HG02981 (cell line): Measurements from ENCODE around the gene POU6F2.
A peak's percentile ranks its signal among the peaks of the same experiment; 100 is the strongest.
"Not testable (repeated sequence)": the region's sequence is repeated elsewhere in the genome, so short reads cannot be mapped to it uniquely, and the experiment has no call there.

Source experiments
- ATAC-seq: cut with Tn5 transposase; IDR thresholded peaks from one replicate; pipeline ENCODE4 v1.9.1; 2021; ENCODE audit warnings: mild to moderate bottlenecking, moderate library complexity; ENCODE audit not compliant: unreplicated experiment

Gene POU6F2

DNA sequence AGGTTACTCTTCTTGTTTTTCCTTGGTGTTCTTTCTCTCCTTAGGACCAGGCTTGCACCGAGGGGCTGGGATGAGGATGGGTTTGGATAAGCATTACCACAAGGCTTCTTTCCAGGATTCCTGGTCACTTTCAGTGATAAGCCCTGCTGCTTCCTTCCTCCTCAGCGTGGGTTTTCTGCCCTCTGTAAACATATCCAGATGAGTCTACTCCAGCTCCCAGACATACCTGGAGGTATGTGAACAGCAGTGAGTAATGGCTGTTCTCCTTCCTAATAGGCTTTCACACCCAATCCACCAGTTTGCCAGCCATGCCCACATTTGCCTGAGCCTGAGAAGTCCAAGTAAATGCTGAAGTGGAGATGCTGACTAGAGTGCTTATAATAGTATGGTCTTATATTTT is 358.7 kb downstream of the POU6F2 start:
- ATAC-seq = no peak

DNA sequence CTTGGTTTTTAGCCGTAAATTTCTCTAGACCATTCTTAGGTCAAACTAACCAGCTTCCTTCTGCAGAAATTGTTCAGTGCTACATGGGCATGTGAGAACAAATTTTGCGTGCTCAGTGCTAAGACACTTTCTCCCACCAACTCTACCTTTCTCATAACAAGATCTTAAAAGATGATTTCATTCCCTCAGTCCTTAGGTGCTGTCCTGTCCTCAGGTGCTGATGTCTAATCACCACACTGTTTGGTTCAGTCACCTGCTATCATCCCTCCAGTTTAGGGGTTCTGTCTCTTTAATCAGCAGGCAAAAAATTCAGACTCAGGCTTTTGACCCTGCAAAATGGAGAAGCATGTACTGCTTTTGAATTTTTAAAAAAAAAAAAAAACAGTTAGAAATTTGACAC is 361.0 kb downstream of the POU6F2 start:
- ATAC-seq = no peak

DNA sequence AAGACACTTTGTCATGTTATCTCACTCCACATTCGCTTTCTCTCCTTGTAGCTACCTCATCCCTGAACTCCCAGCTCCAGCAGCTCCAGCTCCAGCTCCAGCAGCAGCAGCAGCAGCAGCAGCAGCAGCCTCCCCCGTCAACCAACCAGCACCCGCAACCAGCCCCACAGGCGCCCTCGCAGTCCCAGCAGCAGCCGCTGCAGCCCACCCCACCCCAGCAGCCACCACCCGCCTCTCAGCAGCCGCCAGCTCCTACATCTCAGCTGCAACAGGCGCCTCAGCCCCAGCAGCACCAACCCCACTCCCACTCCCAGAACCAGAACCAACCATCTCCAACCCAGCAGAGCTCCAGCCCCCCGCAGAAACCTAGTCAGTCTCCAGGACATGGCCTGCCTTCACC is 361.9 kb downstream of the POU6F2 start:
- no peak for ATAC-seq

DNA sequence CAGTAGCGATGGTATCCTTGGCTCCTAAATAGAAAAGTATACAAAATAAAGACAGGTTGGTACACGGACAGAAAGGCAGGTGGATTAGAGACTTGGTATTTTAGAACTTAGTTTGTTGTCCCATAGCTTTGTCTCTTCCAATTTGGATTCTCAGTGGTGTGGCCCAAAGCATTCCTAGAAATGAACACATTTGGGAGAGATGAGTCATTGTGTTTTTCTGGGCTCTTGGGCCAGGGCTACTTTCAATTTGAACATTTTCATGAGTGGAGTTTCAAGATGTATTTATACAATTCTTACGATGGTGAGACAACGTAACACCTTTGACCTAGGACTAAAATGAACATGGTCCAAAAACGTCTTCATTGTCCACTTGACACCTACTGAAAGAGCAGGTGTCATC is 363.4 kb downstream of the POU6F2 start:
- ATAC-seq = no peak

DNA sequence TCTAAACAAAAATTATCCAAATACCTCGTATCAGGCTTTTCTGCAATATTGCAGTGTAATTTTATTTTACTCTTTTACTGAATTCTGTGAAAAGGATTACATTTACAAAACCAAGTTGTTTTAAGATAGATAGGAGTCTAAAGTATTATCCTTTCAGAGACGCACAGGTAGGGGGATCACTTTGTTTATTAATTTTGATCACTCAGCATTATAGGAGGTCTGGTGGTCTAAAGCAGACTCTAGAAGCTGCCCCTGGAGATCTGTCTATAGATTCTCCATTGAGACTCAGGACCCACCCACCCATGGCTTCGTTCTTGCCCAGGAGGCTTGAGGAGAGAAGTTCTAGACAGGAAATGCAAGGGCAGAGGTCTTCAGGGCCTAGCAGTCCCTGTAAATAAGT is 365.1 kb downstream of the POU6F2 start:
- no peak for ATAC-seq

DNA sequence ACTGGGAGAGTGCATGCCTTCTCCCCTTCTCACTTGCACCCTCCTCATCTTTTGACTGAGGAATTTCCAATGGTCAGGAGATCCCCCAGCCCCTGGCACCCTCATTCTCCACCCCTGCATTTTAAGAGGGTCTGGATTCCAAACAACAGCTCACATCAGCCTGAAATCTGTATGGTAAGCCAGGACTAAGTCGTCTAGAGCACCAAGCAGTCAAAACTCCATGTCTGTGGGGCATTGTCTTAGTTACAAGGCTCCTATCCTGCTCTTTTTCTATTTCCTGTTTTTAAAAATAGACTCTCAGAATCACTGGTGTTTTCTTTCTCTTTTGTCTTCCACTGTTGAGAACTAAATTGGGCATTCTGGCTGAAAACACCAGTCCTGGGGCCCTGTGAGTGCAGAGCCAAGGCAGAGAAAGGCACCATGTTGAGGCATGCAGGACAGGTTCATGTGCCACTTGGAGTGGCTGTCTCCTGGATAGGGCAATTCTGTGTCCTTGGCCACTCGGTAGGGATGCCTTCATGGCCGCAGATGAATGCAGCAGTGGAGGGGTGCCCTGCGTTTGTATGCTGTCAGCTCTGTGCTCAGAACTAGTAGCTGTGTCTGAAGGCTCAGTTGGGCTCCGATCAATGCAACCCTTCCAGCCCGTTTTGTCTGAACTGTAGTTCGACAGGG is 371.9 kb downstream of the POU6F2 start:
- ATAC-seq = no peak

DNA sequence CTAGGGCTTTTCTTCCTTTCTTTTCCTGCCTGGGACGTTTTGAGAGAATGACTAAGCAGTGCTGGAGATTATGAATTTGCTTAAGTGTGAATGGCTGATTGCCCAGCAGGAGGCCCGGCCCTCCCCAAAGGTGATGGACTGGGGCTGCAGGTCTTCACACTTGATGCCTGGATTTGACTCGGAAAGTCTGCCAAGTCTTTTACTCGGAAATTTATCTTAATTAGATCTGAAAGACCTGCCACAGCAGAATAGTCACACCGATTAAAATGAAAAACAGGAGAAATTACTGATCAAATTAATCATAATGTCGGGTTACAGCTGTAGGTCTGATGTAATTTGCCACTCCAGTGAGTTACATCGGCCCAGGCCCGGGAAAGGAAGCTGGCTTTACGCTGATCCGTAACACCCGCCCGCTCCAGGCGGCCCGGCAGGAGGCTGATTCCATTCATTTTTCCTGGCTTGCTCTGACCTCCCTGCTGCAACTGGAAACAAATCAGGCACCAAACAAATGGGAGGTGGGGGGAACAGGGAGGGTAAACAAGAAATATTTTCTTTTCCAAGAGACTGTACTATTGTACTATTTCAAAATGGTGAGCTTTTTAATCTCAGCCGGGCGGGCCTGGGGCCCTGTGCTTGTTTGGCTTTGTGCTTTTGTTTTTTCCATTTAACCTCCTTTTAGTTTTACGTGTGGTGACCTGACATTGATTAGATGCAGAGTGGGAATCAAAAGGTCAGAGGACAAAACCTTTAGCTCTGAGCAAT is 376.1 kb downstream of the POU6F2 start:
- no peak for ATAC-seq

DNA sequence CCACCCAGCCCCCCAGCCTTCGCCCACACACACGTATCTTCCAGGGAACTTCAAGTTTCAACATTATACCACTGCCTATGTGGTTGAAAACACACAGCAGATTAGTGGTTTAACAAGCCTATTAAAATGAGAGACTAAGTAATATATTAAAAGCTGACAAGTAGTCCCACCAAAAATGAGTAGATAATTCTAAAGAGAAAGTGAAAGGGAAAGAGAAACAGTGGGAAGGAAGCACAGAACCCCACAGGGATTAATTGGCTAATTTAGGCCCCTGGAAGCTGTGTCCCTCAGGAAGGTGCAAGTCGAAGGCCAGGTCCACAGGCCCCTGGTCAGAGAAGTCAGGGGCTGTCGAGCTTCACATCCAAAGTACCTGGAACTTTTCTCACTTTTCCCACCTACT is 378.0 kb downstream of the POU6F2 start:
- peak; percentile 35 for ATAC-seq

DNA sequence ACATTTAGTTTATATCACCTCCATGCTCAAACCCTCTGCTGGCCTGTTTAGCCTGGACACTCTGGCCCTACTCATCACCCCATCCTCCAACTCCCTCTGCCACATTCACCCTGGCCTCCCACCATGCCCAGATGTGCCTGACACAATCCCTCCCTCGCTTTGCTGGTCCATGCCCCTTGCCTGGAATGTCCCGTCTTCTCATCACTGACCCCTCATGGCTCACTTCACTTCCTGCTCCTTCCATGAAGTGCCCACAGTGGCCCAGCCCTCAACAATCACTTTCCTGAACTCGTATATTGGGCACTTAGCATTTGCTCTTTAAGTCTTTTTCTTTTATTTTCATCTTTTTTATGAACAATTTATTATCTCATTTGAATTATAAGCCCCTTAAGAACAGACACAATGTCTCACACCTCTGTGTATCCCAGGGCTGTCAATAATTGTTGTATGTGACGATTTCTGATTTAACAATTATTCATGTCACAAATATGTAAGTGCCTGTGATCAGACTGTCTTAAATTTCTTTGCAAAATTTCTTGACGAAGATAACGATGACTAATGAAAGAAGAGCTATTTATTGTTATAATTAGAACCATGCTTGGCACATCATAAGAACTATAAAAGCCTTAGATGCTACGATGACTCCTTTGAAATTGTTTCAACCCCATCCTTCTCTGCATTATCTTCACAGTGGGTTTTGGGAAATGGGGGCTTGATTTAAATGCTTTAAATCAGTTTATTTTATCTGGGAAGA is 378.6 kb downstream of the POU6F2 start:
- ATAC-seq = no peak

DNA sequence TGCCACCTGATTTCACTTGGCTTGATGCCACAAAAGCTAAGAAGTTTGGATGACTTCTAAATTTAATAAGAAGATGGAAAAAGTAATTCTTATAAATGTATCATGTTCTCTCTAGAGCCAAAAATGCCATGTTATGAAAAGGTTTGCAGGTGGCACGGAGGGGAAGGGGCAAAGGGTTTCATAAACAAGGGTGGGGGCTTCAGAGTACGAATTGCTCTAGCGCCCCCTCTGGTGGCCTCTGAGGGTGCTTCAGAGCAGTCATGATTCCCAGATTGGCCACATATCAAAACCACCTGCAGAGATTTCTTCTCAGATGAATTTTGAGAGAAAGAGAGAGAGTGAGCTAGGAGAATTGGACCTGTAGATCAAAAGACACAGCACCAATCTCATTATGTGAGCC is 379.9 kb downstream of the POU6F2 start:
- no peak for ATAC-seq

DNA sequence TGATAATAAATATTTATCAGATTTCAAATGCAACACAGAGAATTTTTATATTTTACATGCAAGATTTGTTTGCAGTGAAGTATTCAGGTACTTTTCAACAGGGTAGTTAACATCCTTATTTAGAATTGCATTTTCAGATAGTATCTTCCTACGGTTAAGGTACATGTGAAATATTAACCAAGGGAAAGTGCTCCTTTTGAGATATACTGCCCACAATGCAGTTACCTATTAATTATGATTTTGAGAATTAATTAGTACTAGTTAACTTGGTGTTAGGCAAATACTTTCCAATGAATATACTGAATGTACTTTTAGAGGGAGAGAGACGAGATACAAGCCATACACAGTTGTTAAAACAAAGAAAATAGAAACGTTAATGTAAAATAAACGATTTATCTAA is 382.3 kb downstream of the POU6F2 start:
- peak; percentile 71 for ATAC-seq

DNA sequence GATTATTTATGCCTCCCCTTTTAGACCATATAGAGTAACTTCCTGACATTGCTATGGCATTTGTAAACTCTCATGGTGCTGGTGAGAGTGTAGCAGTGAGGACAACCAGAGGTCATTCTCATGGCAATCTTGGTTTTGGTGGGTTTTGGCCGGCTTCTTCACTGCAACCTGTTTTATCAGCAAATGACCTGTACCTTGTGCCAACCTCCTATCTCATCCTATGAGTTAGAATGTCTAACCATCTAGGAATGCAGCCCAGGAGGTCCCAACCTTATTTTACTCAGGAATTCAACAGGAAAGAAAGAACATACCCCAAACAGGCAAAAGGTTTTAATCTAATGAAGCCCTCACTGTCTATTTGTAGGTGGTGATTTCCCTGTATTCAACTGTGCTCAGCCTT is 383.1 kb downstream of the POU6F2 start:
- ATAC-seq = no peak

DNA sequence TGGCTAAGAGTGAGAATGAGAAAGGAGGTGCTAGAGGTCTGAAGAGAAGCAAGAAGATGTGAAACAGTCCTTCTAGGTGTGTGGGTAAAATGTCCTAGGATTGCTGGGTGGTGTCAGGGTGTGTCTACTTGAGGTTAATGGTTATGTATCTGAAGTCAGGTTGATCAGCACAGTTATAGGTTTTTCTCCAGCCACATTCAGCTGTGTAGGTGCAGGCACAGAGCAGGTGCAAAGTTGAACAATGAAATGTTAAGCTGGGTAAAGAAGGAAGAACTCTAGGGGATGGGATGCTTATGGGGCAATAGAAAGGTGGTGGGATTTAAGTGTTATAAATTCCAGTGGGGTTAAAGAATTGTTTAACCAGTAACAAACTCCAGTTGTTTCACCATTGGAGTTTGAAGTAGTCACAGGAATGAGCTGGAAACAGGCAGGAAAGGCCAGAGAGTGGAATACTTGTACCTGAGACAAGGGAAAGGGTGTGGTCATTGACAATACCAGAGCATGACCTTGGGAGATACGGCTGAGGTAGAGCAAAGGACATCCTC is 388.1 kb downstream of the POU6F2 start:
- ATAC-seq = no peak

DNA sequence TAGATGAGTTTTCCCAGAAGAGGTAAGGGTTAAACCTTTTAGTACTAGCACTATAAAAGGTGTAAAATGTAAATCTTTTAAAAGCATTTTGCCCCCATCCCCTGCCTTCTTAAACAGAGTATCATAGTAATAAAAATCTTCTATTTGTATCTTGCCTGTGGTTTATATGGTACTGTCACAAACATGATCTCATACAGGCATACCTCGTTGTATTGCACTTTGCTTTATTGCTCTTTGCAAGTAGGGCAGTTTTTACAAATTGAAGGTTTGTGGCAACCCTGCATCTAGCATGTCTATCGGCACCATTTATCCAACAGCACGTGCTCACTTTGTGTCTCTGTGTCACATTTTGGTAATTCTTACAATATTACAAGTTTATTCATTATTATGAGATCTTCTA is 389.7 kb downstream of the POU6F2 start:
- ATAC-seq = no peak

DNA sequence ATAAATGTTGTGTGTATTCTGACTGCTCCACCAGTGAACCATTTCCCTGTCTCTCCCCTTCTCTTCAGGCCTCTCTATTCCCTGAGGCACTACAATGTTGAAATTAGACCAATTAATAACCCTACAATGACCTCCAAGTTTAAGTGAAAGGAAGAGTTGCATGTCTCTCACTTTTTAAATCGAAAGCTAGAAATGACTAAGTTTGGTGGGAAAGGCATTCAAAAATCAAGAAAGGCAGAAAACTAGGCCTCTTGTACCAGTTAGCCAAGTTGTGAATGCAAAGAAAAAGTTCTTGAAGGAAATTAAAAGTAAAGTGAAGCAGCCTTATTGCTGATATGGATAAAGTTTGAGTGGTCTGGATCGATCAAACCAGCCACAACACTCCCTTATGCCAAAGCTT is 390.2 kb downstream of the POU6F2 start:
- no peak for ATAC-seq

DNA sequence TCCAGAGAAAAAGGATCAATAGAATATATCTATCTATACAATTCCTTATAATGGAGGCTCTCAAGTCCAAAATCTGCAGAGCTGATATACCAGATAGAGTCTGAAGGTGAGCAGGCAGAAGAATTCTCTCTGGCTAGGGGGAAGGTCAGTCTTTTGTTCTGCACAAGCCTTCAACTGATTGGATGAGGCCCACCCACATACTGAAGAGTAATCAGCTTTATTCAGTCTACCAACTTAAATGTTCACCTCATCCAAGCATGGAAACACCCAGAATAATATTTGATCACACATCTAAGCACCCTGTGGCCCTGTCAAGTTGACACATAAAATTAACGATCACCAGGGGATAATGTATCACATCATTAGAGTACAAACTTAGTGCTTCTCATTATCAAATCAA is 394.7 kb downstream of the POU6F2 start:
- ATAC-seq = no peak

DNA sequence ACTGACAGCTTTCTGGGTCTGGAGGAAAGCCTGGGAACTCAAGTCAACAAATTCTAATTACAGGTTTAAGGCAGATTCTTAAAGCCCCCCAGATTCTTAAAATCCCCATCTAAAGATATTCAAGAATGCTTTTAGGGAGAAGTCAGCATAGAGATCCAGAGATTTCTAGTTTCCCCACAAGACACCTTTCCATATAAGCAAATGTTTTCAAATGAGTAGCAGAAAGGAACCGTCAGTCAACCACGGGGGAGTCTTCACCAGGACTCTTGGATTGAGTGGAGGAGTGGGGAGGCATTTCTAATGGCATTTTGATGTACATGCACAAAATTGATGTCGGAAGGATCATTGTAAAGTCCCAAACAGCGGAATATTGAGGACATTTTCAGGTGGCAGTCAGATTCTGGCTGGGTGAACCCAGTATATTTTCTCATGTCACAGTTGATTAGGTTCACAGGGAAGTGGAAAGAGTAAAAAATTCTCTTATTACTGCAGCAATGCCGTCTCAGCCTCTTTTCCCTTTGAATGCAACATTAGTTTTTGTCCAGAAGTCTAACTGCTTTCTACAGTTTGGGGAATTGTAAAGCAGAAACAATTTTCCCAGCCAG is 396.8 kb downstream of the POU6F2 start:
- ATAC-seq = no peak

DNA sequence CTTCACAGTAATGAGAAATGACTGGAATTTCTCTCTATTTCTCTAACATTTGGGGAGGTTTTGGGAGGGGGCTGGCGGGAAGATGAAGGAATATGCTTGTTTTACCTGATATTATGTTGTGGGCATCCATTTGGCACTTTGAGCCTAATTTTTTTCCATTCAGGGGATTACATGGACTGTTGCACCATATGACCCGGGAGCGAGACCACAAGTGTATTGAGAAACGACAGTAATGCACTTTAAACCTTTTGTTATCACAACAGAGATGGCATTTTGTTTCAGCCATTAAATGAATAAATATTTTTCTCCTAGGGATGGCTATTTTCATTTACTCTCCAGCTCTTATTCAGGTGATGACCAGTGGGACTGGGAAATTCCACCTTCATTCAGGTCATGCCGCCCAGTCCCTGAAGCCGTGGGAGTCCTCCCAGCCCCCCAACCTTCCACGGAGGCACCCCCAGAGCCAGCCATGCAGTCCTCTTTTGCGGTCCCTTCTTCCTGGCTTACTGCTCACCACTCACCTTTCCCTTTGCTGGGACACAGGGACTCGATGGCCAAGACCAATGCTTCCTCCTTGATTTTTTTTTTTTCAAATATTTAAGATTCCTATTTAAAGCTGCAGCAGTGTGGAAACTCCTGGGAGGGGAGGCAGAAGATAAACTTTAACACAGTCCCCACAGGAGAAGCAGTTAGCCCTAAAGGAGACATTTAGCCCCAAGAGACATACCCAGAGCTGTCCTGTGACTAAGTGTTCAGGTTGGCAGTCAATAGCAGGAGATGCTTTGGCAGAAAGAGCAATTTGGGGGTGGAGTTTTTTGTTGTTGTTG is 397.6 kb downstream of the POU6F2 start:
- ATAC-seq = no peak

DNA sequence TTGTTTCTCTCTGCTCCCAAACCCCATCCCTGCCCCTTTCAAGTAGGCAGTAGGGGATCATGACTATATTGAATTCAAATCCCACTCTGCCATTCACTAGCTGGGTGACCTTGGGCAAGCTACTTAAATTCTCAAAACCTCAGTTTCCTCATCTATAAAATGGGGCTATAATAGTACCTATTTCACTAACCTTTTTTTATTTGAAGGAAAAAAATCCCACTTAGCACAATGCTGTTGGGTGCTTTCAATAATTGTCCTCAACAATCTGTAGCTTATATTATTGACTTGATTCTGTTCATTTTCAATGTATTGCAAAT is 398.1 kb downstream of the POU6F2 start:
- no peak for ATAC-seq

DNA sequence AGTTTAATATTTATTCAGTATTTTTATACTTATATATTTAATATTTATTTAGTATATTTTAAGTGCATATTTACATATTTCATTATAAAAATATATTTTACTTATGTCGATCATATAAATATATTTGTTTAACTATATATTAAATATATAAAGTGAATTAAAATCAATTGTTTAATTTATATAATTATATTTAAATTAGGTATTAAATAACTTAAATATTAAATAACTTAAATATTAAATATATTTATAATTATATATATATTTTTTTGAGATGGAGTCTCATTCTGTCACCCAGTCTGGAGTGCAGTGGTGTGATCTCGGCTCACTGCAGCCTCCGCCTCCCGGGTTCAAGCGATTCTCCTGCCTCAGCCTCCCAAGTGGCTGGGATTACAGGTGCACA is 399.2 kb downstream of the POU6F2 start:
- not testable (repeated sequence) for ATAC-seq

DNA sequence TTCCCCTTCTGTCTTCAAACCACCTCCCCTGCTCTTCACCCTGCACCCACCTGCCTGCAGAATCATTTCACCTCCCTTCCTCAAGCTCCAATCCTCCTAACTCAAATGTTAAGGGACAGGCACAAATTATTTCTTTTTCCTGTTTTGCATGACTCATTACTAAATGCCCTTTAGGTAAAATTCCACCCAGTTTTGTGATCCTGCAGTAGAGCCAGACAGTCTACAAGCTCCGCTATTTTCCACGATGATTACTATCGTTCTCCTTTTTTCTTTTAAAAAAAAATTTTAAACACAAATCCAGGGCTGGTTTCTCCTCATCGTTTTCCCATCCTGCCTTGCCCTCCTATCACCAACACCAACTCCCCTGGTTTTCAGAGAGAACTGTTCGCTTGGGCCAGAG is 401.7 kb downstream of the POU6F2 start:
- no peak for ATAC-seq
